Body of pancreas (tissue), 4 donors: ENCODE measurements around the gene TNIK.

ENCODE experiments used
- POLR2A ChIP-seq, 3 donors: fragments of 450-650 bp; IDR thresholded peaks; one replicate each; pipeline ENCODE4 v1.6.1; 2016; ENCODE audit warnings: antibody characterized with exemption in 3 of 3, mild to moderate bottlenecking in 2 of 3
- TF ChIP-seq, protein P1 (sequence below), 7 experiments: fragments of 450-650 bp in 4 of 7; fragments of 200-600 bp in 3 of 7; sonication (generic) in 3 of 7; IDR thresholded peaks; one replicate each; pipeline ENCODE4 v1.5.1; 2016 to 2019; ENCODE audit warnings: antibody characterized with exemption in 7 of 7

DNA sequence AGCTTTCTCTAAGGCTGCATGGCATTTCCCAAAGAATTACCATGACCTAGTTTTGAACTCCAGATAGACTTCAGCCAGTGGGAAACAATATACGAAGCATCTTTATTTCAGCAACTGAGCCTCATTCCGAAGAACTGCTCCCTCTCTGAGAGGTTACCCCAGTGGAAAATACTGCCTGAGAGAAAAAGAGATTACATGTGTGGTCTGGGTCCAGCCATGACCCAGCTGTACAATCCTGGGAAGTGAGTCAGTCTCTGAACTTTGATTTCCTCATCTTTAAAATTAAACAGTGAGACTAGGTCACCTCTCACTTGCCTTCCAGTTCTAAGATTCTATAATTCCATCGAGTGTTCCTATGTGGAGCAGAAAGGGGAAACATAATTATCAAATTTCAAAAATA lies 42.4 kb downstream of the TNIK start:
- TF ChIP-seq, protein P1, sequence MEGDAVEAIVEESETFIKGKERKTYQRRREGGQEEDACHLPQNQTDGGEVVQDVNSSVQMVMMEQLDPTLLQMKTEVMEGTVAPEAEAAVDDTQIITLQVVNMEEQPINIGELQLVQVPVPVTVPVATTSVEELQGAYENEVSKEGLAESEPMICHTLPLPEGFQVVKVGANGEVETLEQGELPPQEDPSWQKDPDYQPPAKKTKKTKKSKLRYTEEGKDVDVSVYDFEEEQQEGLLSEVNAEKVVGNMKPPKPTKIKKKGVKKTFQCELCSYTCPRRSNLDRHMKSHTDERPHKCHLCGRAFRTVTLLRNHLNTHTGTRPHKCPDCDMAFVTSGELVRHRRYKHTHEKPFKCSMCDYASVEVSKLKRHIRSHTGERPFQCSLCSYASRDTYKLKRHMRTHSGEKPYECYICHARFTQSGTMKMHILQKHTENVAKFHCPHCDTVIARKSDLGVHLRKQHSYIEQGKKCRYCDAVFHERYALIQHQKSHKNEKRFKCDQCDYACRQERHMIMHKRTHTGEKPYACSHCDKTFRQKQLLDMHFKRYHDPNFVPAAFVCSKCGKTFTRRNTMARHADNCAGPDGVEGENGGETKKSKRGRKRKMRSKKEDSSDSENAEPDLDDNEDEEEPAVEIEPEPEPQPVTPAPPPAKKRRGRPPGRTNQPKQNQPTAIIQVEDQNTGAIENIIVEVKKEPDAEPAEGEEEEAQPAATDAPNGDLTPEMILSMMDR (IDR thresholded peaks at IDR 0.05) = no peak
- TF ChIP-seq POLR2A (IDR thresholded peaks at IDR 0.05) = no peak
